GM10248 (cell line): ENCODE results near the gene FBXL13.
"Not testable (repeated sequence)": the region's sequence is repeated elsewhere in the genome, so short reads cannot be mapped to it uniquely, and the experiment has no call there.

Source experiments
- CTCF ChIA-PET: fragments of 300-600 bp; sonication (Branson Sonifier 250); formaldehyde crosslinking; extraction: SDS; loops from one replicate; lab custom pipeline; 2021; ENCODE audit warnings: antibody characterized with exemption; lab: Yijun Ruan, JAX
- POLR2A ChIA-PET: fragments of 350-650 bp; sonication (Branson Sonifier 250); formaldehyde crosslinking; extraction: SDS; loops from one replicate; lab custom pipeline; 2020; ENCODE audit warnings: antibody characterized with exemption; lab: Yijun Ruan, JAX
- DNase-seq: peaks from one replicate; pipeline ENCODE4 v3.0.0; 2012; ENCODE audit errors: extremely low spot score
- CTCF ChIP-seq: IDR thresholded peaks from 2 replicates; pipeline ENCODE4 v1.5.1; 2012; ENCODE audit warnings: mild to moderate bottlenecking, low read depth; ENCODE audit errors: extremely low read depth, missing control alignments, control extremely low read depth

FBXL13 gene

GRCh38 chr7:103031024-103031423 is 43.6 kb downstream of the FBXL13 start:
- no peak for DNase-seq
- ChIA-PET POLR2A (no interaction called here), CTCF (no interaction called here)
- no peak for TF ChIP-seq CTCF

- TF ChIP-seq CTCF: no peak
- ChIA-PET CTCF (no interaction called here), POLR2A (no interaction called here)
- no peak for DNase-seq
Observed at GRCh38 chr7:103025341-103025740, 49.3 kb downstream of the FBXL13 start.

- DNase-seq, POLR2A ChIA-PET, CTCF ChIA-PET: not testable (repeated sequence)
Observed at GRCh38 chr7:103023578-103023977, 51.0 kb downstream of the FBXL13 start.

- DNase-seq, POLR2A ChIA-PET, CTCF ChIA-PET: not testable (repeated sequence)
Observed at GRCh38 chr7:103021490-103021889, 53.1 kb downstream of the FBXL13 start.

- DNase-seq, CTCF ChIA-PET, POLR2A ChIA-PET: not testable (repeated sequence)
Observed at GRCh38 chr7:103020876-103021275, 53.7 kb downstream of the FBXL13 start.

- CTCF ChIA-PET, DNase-seq, POLR2A ChIA-PET: not testable (repeated sequence)
Observed at GRCh38 chr7:103018295-103018694, 56.3 kb downstream of the FBXL13 start.

GRCh38 chr7:103011650-103012049 is 62.9 kb downstream of the FBXL13 start:
- DNase-seq: no peak
- no peak for TF ChIP-seq CTCF
- ChIA-PET POLR2A (no interaction called here), CTCF (no interaction called here)

GRCh38 chr7:103010211-103010610 is 64.4 kb downstream of the FBXL13 start:
- TF ChIP-seq CTCF: no peak
- ChIA-PET POLR2A (no interaction called here), CTCF (no interaction called here)
- no peak for DNase-seq

GRCh38 chr7:103009466-103010185 is 65.0 kb downstream of the FBXL13 start:
- CTCF ChIA-PET: no interaction called here
- TF ChIP-seq CTCF: no peak
- DNase-seq: no peak
- POLR2A ChIA-PET: no interaction called here
